Epidermal melanocyte (primary cell): ENCODE results near the gene NYAP1.
A peak's percentile ranks its signal among the peaks of the same experiment; 100 is the strongest.
"Not testable (repeated sequence)": the region's sequence is repeated elsewhere in the genome, so short reads cannot be mapped to it uniquely, and the experiment has no call there.

Source experiments
- DNase-seq: peaks from one replicate; pipeline ENCODE4 v3.0.0; 2011; ENCODE audit warnings: low spot score; ENCODE audit not compliant: insufficient read length

Gene NYAP1

GRCh38 chr7:100483722-100484672 lies at the start of gene NYAP1:
TSS of gene NYAP1 (plus strand) at chr7:100483927. CDS start at chr7:100485312, 1,385 bp downstream.
- peak; percentile 70 for DNase-seq

GRCh38 chr7:100434297-100435144 lies 49.2 kb upstream of the NYAP1 start:
- no peak for DNase-seq

- no peak for DNase-seq
Observed at GRCh38 chr7:100435401-100436304, 48.1 kb upstream of the NYAP1 start.

GRCh38 chr7:100437150-100438100 lies 46.3 kb upstream of the NYAP1 start:
- no peak for DNase-seq

GRCh38 chr7:100438172-100438571 lies 45.6 kb upstream of the NYAP1 start:
- DNase-seq: no peak

GRCh38 chr7:100438731-100439130 lies 45.0 kb upstream of the NYAP1 start:
- DNase-seq: not testable (repeated sequence)

GRCh38 chr7:100439244-100439643 lies 44.5 kb upstream of the NYAP1 start:
- DNase-seq: not testable (repeated sequence)

GRCh38 chr7:100441641-100442535 lies 41.8 kb upstream of the NYAP1 start:
- DNase-seq: no peak

- no peak for DNase-seq
Observed at GRCh38 chr7:100443096-100443840, 40.5 kb upstream of the NYAP1 start.

GRCh38 chr7:100444311-100445278 lies 39.1 kb upstream of the NYAP1 start:
- DNase-seq: no peak

- DNase-seq: no peak
Observed at GRCh38 chr7:100446040-100446439, 37.7 kb upstream of the NYAP1 start.

- DNase-seq: not testable (repeated sequence)
Observed at GRCh38 chr7:100447363-100447762, 36.4 kb upstream of the NYAP1 start.

GRCh38 chr7:100449190-100449795 lies 34.4 kb upstream of the NYAP1 start:
- no peak for DNase-seq

- no peak for DNase-seq
Observed at GRCh38 chr7:100452513-100452912, 31.2 kb upstream of the NYAP1 start.

- DNase-seq: not testable (repeated sequence)
Observed at GRCh38 chr7:100453854-100454253, 29.9 kb upstream of the NYAP1 start.

GRCh38 chr7:100455206-100455605 lies 28.5 kb upstream of the NYAP1 start:
- no peak for DNase-seq

GRCh38 chr7:100456562-100456961 lies 27.2 kb upstream of the NYAP1 start:
- DNase-seq: no peak
